PC-9 (cell line): ENCODE results near the gene NYNRIN. TPM values are rescaled to one million over a fixed set of nuclear protein-coding genes. Genes with fewer than 3 reads are reported as not detected.
"Not testable (repeated sequence)": the region's sequence is repeated elsewhere in the genome, so short reads cannot be mapped to it uniquely, and the experiment has no call there.

Source experiments
- BruUV-seq: library from RNA; stranded (reverse); fragments of 400-500 nt; replicated peaks from 2 replicates; lab custom pipeline; 2021; lab: Mats Ljungman, UMichigan
- CTCF ChIA-PET: fragments of 300-600 bp; sonication (Branson Sonifier 250); formaldehyde crosslinking; loops from one replicate; lab custom pipeline; 2022; ENCODE audit warnings: antibody characterized with exemption; lab: Charles Lee
- POLR2A ChIA-PET: fragments of 300-600 bp; sonication (Branson Sonifier 250); formaldehyde crosslinking; loops from one replicate; lab custom pipeline; 2022; ENCODE audit warnings: antibody characterized with exemption; ENCODE audit not compliant: unreplicated experiment; lab: Charles Lee
- DNase-seq, 2 experiments: peaks; one replicate each; pipeline versions ENCODE4 v3.0.0 to v3.0.0-alpha.2; 2015 to 2022; ENCODE audit warnings: mixed read lengths in 1 of 2
- H2AFZ ChIP-seq: fragments of 200-600 bp; sonication (generic); 2 replicates; pipeline ENCODE4 v1.8.1; 2017; ENCODE audit warnings: antibody characterized with exemption
- H3F3A ChIP-seq: fragments of 200-600 bp; sonication (generic); 2 replicates; pipeline ENCODE4 v1.8.1; 2017; ENCODE audit warnings: antibody characterized with exemption, mild to moderate bottlenecking, low read depth; ENCODE audit not compliant: insufficient read depth
- H3K27ac ChIP-seq: fragments of 200-600 bp; sonication (generic); 2 replicates; pipeline ENCODE4 v1.6.1; 2016; ENCODE audit warnings: mixed run types
- H3K27me3 ChIP-seq: fragments of 200-600 bp; sonication (generic); 2 replicates; pipeline ENCODE4 v1.6.1; 2016; ENCODE audit warnings: low read depth, mixed run types; ENCODE audit not compliant: insufficient read depth
- H3K36me3 ChIP-seq: fragments of 200-600 bp; sonication (generic); 2 replicates; pipeline ENCODE4 v1.6.1; 2016; ENCODE audit warnings: low read depth, mixed run types
- H3K4me1 ChIP-seq: fragments of 200-600 bp; sonication (generic); replicated peaks from 2 replicates; pipeline ENCODE4 v1.6.1; 2016; ENCODE audit warnings: mixed run types; ENCODE audit not compliant: insufficient read depth
- H3K4me2 ChIP-seq: fragments of 200-600 bp; sonication (generic); 2 replicates; pipeline ENCODE4 v1.6.1; 2017; ENCODE audit warnings: mixed run types
- H3K4me3 ChIP-seq: fragments of 200-600 bp; sonication (generic); 2 replicates; pipeline ENCODE4 v1.6.1; 2016; ENCODE audit warnings: mixed run types
- H3K79me2 ChIP-seq: fragments of 200-600 bp; sonication (generic); 2 replicates; pipeline ENCODE4 v1.6.1; 2017; ENCODE audit warnings: low read depth, mixed run types
- H3K9me2 ChIP-seq: fragments of 200-600 bp; sonication (generic); 2 replicates; pipeline ENCODE4 v1.8.1; 2017; ENCODE audit warnings: mild to moderate bottlenecking; ENCODE audit not compliant: insufficient read depth
- H3K9me3 ChIP-seq: fragments of 200-600 bp; sonication (generic); 2 replicates; pipeline ENCODE4 v1.8.1; 2016; ENCODE audit warnings: low read depth; ENCODE audit not compliant: insufficient read depth
- H4K20me1 ChIP-seq: fragments of 200-600 bp; sonication (generic); 2 replicates; pipeline ENCODE4 v1.8.1; 2017; ENCODE audit not compliant: insufficient read depth
- CTCF ChIP-seq: fragments of 200-600 bp; sonication (generic); conservative IDR thresholded peaks from 2 replicates; pipeline ENCODE4 v1.6.1; 2017; ENCODE audit warnings: mixed run types, antibody characterized with exemption, mild to moderate bottlenecking, moderate library complexity
- EZH2 ChIP-seq: fragments of 200-600 bp; sonication (generic); IDR thresholded peaks from 2 replicates; pipeline ENCODE4 v1.8.0; 2017; ENCODE audit warnings: antibody characterized with exemption, low read depth
- intact Hi-C: fragments of 100-400 bp; cut with micrococcal nuclease; formaldehyde crosslinking; loops from one replicate; pipeline ENCODE4 v1.10.0; 2022; ENCODE audit not compliant: unreplicated experiment
- total RNA-seq: library from RNA; stranded (reverse); gene quantifications from 2 replicates; pipeline ENCODE4 v1.2.3, GENCODE V29; 2021

NYNRIN gene
- total RNA-seq, 1 experiment from 2014 or later, result 17.7 TPM

GRCh38 chr14:24441904-24442239 is 43.1 kb downstream of the NYNRIN start:
- ChIA-PET POLR2A (interaction anchor here (0.6 to 1.1 kb wide), 4 partner anchors 108 to 352 kb away, joined by 3 to 6 read pairs (median 4); no protein-coding TSS in a partner anchor), CTCF (interaction anchor here (0.8 to 0.9 kb wide), 2 partner anchors 110 to 199 kb away, joined by 3 read pairs; partner anchors contain the start of gene TINF2)
- Histone ChIP-seq H2AFZ (0 out of 2 replicates have a peak overlapping the region, but pooled peaks have one; percentile 49), H3K4me1 (no peaks in the 10 kb centered on the region), H3K27ac (peak overlapping the region; percentile 96), H3K9me2 (no peaks in the 10 kb centered on the region), H3K27me3 (no peaks in the 10 kb centered on the region), H3K9me3 (no peaks in the 10 kb centered on the region), H3F3A (peaks cover 24% of the 10 kb centered on the region), H4K20me1 (no peaks in the 10 kb centered on the region), H3K4me3 (peak overlapping the region; percentile 86), H3K4me2 (peak overlapping the region; percentile 93), H3K36me3 (no peaks in the 10 kb centered on the region), H3K79me2 (peaks cover 15% of the 10 kb centered on the region; the same call in 1 of the 2 replicates)
- no peak for DNase-seq
- intact Hi-C loops, result no loop called here
- BruUV-seq, result no TSS peak
- TF ChIP-seq CTCF (no peak), EZH2 (no peak)

GRCh38 chr14:24442240-24443052 is 43.6 kb downstream of the NYNRIN start, which contains the start of gene SDR39U1:
SDR39U1 (minus strand) TSS chr14:24442776; CDS start chr14:24442769, 7 bp downstream.
- DNase-seq, result peak; percentile 89 to 92
- H3K4me3 ChIP-seq, result peak within 1 kb of the TSS; percentile 86
- no TSS peak for BruUV-seq
- no peaks in the 10 kb centered on the region for H3K36me3 ChIP-seq
- no peaks in the 10 kb centered on the region for H3K27me3 ChIP-seq
- TF ChIP-seq CTCF, result no peak
- TF ChIP-seq EZH2, result no peak
- no peaks in the 10 kb centered on the region for H3K9me3 ChIP-seq
- no peaks in the 10 kb centered on the region for H3K9me2 ChIP-seq
- POLR2A ChIA-PET, result interaction anchor here (0.6 to 1.1 kb wide), 4 partner anchors 109 to 352 kb away, joined by 3 to 6 read pairs (median 4); no protein-coding TSS in a partner anchor
- H3F3A ChIP-seq, result peaks cover 24% of the 10 kb centered on the region
- H3K4me2 ChIP-seq, result peak within 1 kb of the TSS; percentile 93
- no peaks in the 10 kb centered on the region for H4K20me1 ChIP-seq
- peak within 1 kb of the TSS; percentile 92 for H2AFZ ChIP-seq
- intact Hi-C loops, result no loop called here
- peak within 1 kb of the TSS; percentile 96 for H3K27ac ChIP-seq
- CTCF ChIA-PET, result interaction anchor here (0.8 to 0.9 kb wide), 2 partner anchors 110 to 200 kb away, joined by 3 read pairs; partner anchors contain the start of gene TINF2
- H3K79me2 ChIP-seq, result peaks cover 15% of the 10 kb centered on the region; the same call in 1 of the 2 replicates
- no peaks in the 10 kb centered on the region for H3K4me1 ChIP-seq

GRCh38 chr14:24443053-24443665 is 44.4 kb downstream of the NYNRIN start:
- peak overlapping the region; percentile 86 for H3K4me3 ChIP-seq
- no peaks in the 10 kb centered on the region for H3K9me3 ChIP-seq
- H3K4me2 ChIP-seq, result peak overlapping the region; percentile 93
- H3K79me2 ChIP-seq, result peaks cover 15% of the 10 kb centered on the region; the same call in 1 of the 2 replicates
- no peaks in the 10 kb centered on the region for H3K9me2 ChIP-seq
- H3K27me3 ChIP-seq, result no peaks in the 10 kb centered on the region
- DNase-seq, result no peak
- no peaks in the 10 kb centered on the region for H3K4me1 ChIP-seq
- CTCF ChIA-PET, result interaction anchor here (0.6 kb wide), 1 partner anchor 1783 kb away, joined by 3 read pairs; no protein-coding TSS in a partner anchor
- POLR2A ChIA-PET, result no interaction called here
- no peaks in the 10 kb centered on the region for H3K36me3 ChIP-seq
- H4K20me1 ChIP-seq, result no peaks in the 10 kb centered on the region
- H3F3A ChIP-seq, result peaks cover 24% of the 10 kb centered on the region
- H3K27ac ChIP-seq, result peak overlapping the region; percentile 96
- TF ChIP-seq CTCF (no peak), EZH2 (no peak)
- intact Hi-C loops, result no loop called here
- TSS peak; percentile 67 for BruUV-seq
- H2AFZ ChIP-seq, result peak overlapping the region; percentile 92

DNA sequence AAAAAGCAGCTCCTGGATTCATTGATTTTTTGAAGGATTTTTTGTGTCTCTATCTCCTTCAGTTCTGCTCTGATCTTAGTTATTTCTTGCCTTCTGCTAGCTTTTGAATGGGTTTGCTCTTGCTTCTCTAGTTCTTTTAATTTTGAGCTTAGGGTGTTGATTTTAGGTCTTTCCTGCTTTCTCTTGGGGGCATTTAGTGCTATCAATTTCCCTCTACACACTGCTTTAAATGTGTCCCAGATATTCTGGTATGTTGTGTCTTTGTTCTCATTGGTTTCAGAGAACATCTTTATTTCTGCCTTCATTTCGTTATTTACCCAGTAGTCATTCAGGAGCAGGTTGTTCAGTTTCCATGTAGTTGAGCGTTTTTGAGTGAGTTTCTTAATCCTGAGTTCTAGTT is 52.0 kb downstream of the NYNRIN start:
- BruUV-seq, POLR2A ChIA-PET, H3K9me3 ChIP-seq, H3K27ac ChIP-seq, H3K79me2 ChIP-seq, H3F3A ChIP-seq, intact Hi-C loops, H3K4me3 ChIP-seq, H3K4me2 ChIP-seq, CTCF ChIA-PET, H3K4me1 ChIP-seq, DNase-seq, H3K27me3 ChIP-seq, H3K36me3 ChIP-seq, H3K9me2 ChIP-seq, H4K20me1 ChIP-seq, H2AFZ ChIP-seq: not testable (repeated sequence)
